GM12878 (cell line): Measurements from ENCODE around the gene PDZD8. TPM values are rescaled to one million over a fixed set of nuclear protein-coding genes. Genes with fewer than 3 reads are reported as not detected.

ENCODE experiments used
- ATAC-seq: fragments of 200-7000 bp; cut with Tn5 transposase; 3 replicates; pipeline ENCODE4 v1.9.1; 2020; ENCODE audit warnings: mild to moderate bottlenecking, moderate library complexity
- Bru-seq: library from RNA; stranded (reverse); fragments of 400-500 nt; gene quantifications from one replicate; lab custom pipeline; 2021; lab: Mats Ljungman, UMichigan
- BruChase-seq, 2 experiments: library from RNA; stranded (reverse); fragments of 400-500 nt; gene quantifications; one replicate each; lab custom pipeline; 2021; lab: Mats Ljungman, UMichigan
- BruUV-seq: library from RNA; stranded (reverse); fragments of 400-500 nt; replicated peaks from 2 replicates; lab custom pipeline; 2021; lab: Mats Ljungman, UMichigan
- CTCF ChIA-PET: fragments of 300-600 bp; sonication (Branson Sonifier 250); formaldehyde crosslinking; extraction: SDS; loops from one replicate; lab custom pipeline; 2021; ENCODE audit warnings: inconsistent platforms; lab: Yijun Ruan, JAX
- POLR2A ChIA-PET: fragments of 350-600 bp; formaldehyde crosslinking; extraction: SDS; loops from one replicate; lab custom pipeline; 2021; ENCODE audit warnings: inconsistent platforms; lab: Charles Lee
- RAD21 ChIA-PET: fragments of 300-600 bp; sonication (Branson Sonifier 250); formaldehyde crosslinking; loops from one replicate; lab custom pipeline; 2023; ENCODE audit warnings: antibody characterized with exemption; ENCODE audit not compliant: unreplicated experiment; lab: Charles Lee
- SMC1A ChIA-PET: fragments of 300-600 bp; sonication (Branson Sonifier 250); formaldehyde crosslinking; loops from one replicate; lab custom pipeline; 2023; ENCODE audit not compliant: unreplicated experiment, uncharacterized antibody; lab: Charles Lee
- DNase-seq: peaks from one replicate; pipeline ENCODE4 v3.0.0-alpha.2; 2011; ENCODE audit warnings: low read depth, low spot score
- FAIRE-seq: peaks from 3 replicates; lab custom pipeline; 2011; peaks lifted over from hg19 to GRCh38; lab: Jason Lieb, UNC
- H2AFZ ChIP-seq: 2 replicates; pipeline ENCODE4 v1.6.0; 2011; ENCODE audit warnings: low read depth, low read length, control low read depth; ENCODE audit not compliant: control insufficient read depth
- H3K27ac ChIP-seq: 2 replicates; pipeline ENCODE4 v1.5.1; 2011; ENCODE audit warnings: control low read depth; ENCODE audit not compliant: control insufficient read depth, insufficient read depth
- H3K27me3 ChIP-seq, 2 experiments: replicated peaks in 1 of 2; 2 replicates each; pipeline versions ENCODE4 v1.6.0 to v1.6.1; 2011; ENCODE audit warnings: low read length in 1 of 2; ENCODE audit not compliant: control insufficient read depth in 2 of 2, insufficient read depth in 2 of 2
- H3K36me3 ChIP-seq, 2 experiments: 2 replicates each; pipeline ENCODE4 v1.5.1; 2011; ENCODE audit warnings: low read length in 1 of 2; ENCODE audit not compliant: control insufficient read depth in 2 of 2, insufficient read depth in 2 of 2
- H3K4me1 ChIP-seq: 2 replicates; pipeline ENCODE4 v1.6.1; 2011; ENCODE audit warnings: mild to moderate bottlenecking, low read length, moderate library complexity, mixed read lengths; ENCODE audit not compliant: control insufficient read depth, insufficient read depth
- H3K4me2 ChIP-seq: 2 replicates; pipeline ENCODE4 v1.6.0; 2011; ENCODE audit warnings: control low read depth; ENCODE audit not compliant: control insufficient read depth, insufficient read depth
- H3K4me3 ChIP-seq: fragments of 200-600 bp; sonication (generic); 2 replicates; pipeline ENCODE4 v1.5.1; 2016
- H3K79me2 ChIP-seq: 2 replicates; pipeline ENCODE4 v1.6.0; 2011; ENCODE audit warnings: low read length; ENCODE audit not compliant: control insufficient read depth, insufficient read depth
- H3K9ac ChIP-seq: 2 replicates; pipeline ENCODE4 v1.8.0; 2011; ENCODE audit warnings: low read length, control low read depth, mixed read lengths; ENCODE audit not compliant: control insufficient read depth, insufficient read depth
- H3K9me3 ChIP-seq: replicated peaks from 3 replicates; pipeline ENCODE4 v1.5.1; 2011; ENCODE audit warnings: mild to moderate bottlenecking, low read length; ENCODE audit not compliant: control insufficient read depth, insufficient read depth
- H4K20me1 ChIP-seq: 2 replicates; pipeline ENCODE4 v1.6.0; 2011; ENCODE audit not compliant: control insufficient read depth, insufficient read depth
- ASH2L ChIP-seq: fragments of 300-600, 200-600 bp; sonication (generic); IDR thresholded peaks from 2 replicates; pipeline ENCODE4 v1.6.1; 2017; ENCODE audit warnings: low read depth, mild to moderate bottlenecking, borderline replicate concordance
- BCLAF1 ChIP-seq: fragments of 450-650 bp; IDR thresholded peaks from 2 replicates; pipeline ENCODE4 v1.6.1; 2017; ENCODE audit warnings: antibody characterized with exemption, mild to moderate bottlenecking, moderate library complexity
- CBFB ChIP-seq: IDR thresholded peaks from 2 replicates; pipeline ENCODE4 v1.6.1; 2016; ENCODE audit warnings: antibody characterized with exemption, low read depth
- CHD2 ChIP-seq: IDR thresholded peaks from 2 replicates; pipeline ENCODE4 v1.6.1; 2011; ENCODE audit warnings: low read depth, low read length, improper control_type of control experiment, borderline replicate concordance
- CREB1 ChIP-seq: IDR thresholded peaks from 2 replicates; pipeline ENCODE4 v1.6.1; 2012; ENCODE audit warnings: low read depth, mild to moderate bottlenecking, inconsistent platforms
- ETV6 ChIP-seq, 2 experiments: fragments of 450-650 bp in 1 of 2; IDR thresholded peaks in 1 of 2; conservative IDR thresholded peaks in 1 of 2; 2 replicates each; pipeline ENCODE4 v1.6.1; 2014; ENCODE audit warnings: antibody characterized with exemption in 1 of 2, borderline replicate concordance in 1 of 2, low read depth in 1 of 2, mild to moderate bottlenecking in 1 of 2, moderate library complexity in 1 of 2
- FOXK2 ChIP-seq: fragments of 450-650 bp; IDR thresholded peaks from 2 replicates; pipeline ENCODE4 v1.6.1; 2017; ENCODE audit warnings: mild to moderate bottlenecking, moderate library complexity
- IRF4 ChIP-seq: IDR thresholded peaks from 2 replicates; pipeline ENCODE4 v1.6.1; 2011; ENCODE audit warnings: low read depth, low read length
- JUNB ChIP-seq: IDR thresholded peaks from 2 replicates; pipeline ENCODE4 v1.6.1; 2016; ENCODE audit warnings: antibody characterized with exemption, mild to moderate bottlenecking
- LARP7 ChIP-seq: fragments of 450-650 bp; IDR thresholded peaks from 2 replicates; pipeline ENCODE4 v1.6.1; 2017; ENCODE audit warnings: mild to moderate bottlenecking
- NFYB ChIP-seq: IDR thresholded peaks from 2 replicates; pipeline ENCODE4 v1.6.1; 2011; ENCODE audit warnings: low read depth, mild to moderate bottlenecking, low read length, improper control_type of control experiment, moderate library complexity; ENCODE audit not compliant: insufficient read depth
- POLR2AphosphoS5 ChIP-seq: IDR thresholded peaks from 2 replicates; pipeline ENCODE4 v1.6.1; 2011; ENCODE audit warnings: mild to moderate bottlenecking, low read length, inconsistent platforms
- RUNX3 ChIP-seq: IDR thresholded peaks from 2 replicates; pipeline ENCODE4 v1.6.1; 2012; ENCODE audit warnings: low read length, inconsistent platforms
- SUZ12 ChIP-seq: fragments of 200-600 bp; sonication (generic); IDR thresholded peaks from one replicate; pipeline ENCODE4 v1.6.1; 2018; ENCODE audit warnings: antibody characterized with exemption, mild to moderate bottlenecking; ENCODE audit not compliant: unreplicated experiment
- USF1 ChIP-seq: IDR thresholded peaks from 2 replicates; pipeline ENCODE4 v1.6.1; 2011; ENCODE audit warnings: borderline replicate concordance, low read depth, mild to moderate bottlenecking, moderate library complexity, mixed read lengths, low read length; ENCODE audit not compliant: insufficient read depth; ENCODE audit errors: extremely low read length
- WGBS: methylation state at CpG from one replicate; pipeline ENCODE4 v1.1.6; 2016; ENCODE audit warnings: low lambda C conversion rate; ENCODE audit not compliant: insufficient replicate concordance, insufficient coverage; ENCODE audit errors: missing lambda C conversion rate; 5-methylcytosine and 5-hydroxymethylcytosine counted together
- in situ Hi-C: fragments of 300-500 bp; cut with MboI; formaldehyde crosslinking; loops from 9 replicates; pipeline ENCODE4 v1.14.3; 2018; ENCODE audit warnings: mixed read lengths
- intact Hi-C: fragments of 100-400 bp; cut with micrococcal nuclease; formaldehyde crosslinking; loops from one replicate; pipeline ENCODE4 v1.14.2; 2022; ENCODE audit not compliant: unreplicated experiment
- long read RNA-seq, 2 experiments: library from polyadenylated mRNA; unstranded; transcript quantifications; one replicate each; pipeline ENCODE4 v2.0.0, GENCODE V29; 2019 to 2020
- polyA minus RNA-seq, 3 experiments: library from RNA; depleted of rRNA, polyadenylated mRNA; stranded (reverse); fragments of >200 nt; gene quantifications; 2 replicates each; pipeline ENCODE4 v1.2.3, GENCODE V29; 2011
- polyA plus RNA-seq, 11 experiments: library from polyadenylated mRNA; depleted of rRNA in 4 of 11; unstranded in 6 of 11; stranded (reverse) in 5 of 11; fragments of >200 nt; fragmentation: Nextera tagmentation in 4 of 11; fragmentation: Illumina TruSeq in 1 of 11; extraction: Ambion mirVana in 4 of 11; extraction: Trizol in 1 of 11; gene quantifications; 1 replicate in 1 of 11; 2 replicates in 10 of 11; pipeline versions ENCODE4 v1.2.1 to v1.2.3, GENCODE V29; 2011 to 2016; ENCODE audit warnings: inconsistent platforms in 2 of 11, missing spikeins in 2 of 11, low read depth in 1 of 11
- total RNA-seq, 4 experiments: library from RNA; depleted of rRNA in 3 of 4; stranded (reverse); fragments of >200 nt in 3 of 4; fragmentation: Illumina TruSeq in 1 of 4; extraction: Trizol in 1 of 4; gene quantifications; 2 replicates each; pipeline versions ENCODE4 v1.2.1 to v1.2.3, GENCODE V29; 2013 to 2021

PDZD8 gene
- 30.2 and 36.1 TPM in 2 replicates for total RNA-seq (2013; cell fraction: nucleolus; rRNA removed)
- total RNA-seq (2014; rRNA removed): 6.1 and 7.1 TPM in 2 replicates
- total RNA-seq (2014; rRNA removed; fragmentation: Illumina TruSeq; extraction: Trizol): 14.1 and 14.4 TPM in 2 replicates
- total RNA-seq (2021): 16.7 and 17.0 TPM in 2 replicates
- 5.5 TPM for polyA plus RNA-seq (2011; ENCODE audit: low read depth)
- 21.2 and 29.3 TPM in 2 replicates for polyA plus RNA-seq (2011; rRNA removed)
- 9.6 and 12.6 TPM in 2 replicates for polyA plus RNA-seq (2011; cell fraction: cytosol; rRNA removed)
- polyA plus RNA-seq (2011; cell fraction: nucleus; rRNA removed): 9.3 and 10.4 TPM in 2 replicates
- 5.3 and 5.4 TPM in 2 replicates for polyA plus RNA-seq (2012)
- polyA plus RNA-seq (2014; fragmentation: Illumina TruSeq; extraction: Trizol): 15.5 and 17.9 TPM in 2 replicates
- polyA plus RNA-seq (2014; fragmentation: Nextera tagmentation; extraction: Ambion mirVana): 1 to 10 TPM; 2.0 to 2.1 TPM
- 5.1 and 6.3 TPM in 2 replicates for polyA plus RNA-seq (2014; rRNA removed)
- polyA plus RNA-seq (2016; fragmentation: Nextera tagmentation; extraction: Ambion mirVana): 1 to 10 TPM; 5.0 to 5.4 TPM
- 49.7 and 60.6 TPM in 2 replicates for polyA minus RNA-seq (2011; rRNA and poly(A)+ RNA removed)
- polyA minus RNA-seq (2011; cell fraction: cytosol; rRNA and poly(A)+ RNA removed): 22.4 and 23.1 TPM in 2 replicates
- polyA minus RNA-seq (2011; cell fraction: nucleus; rRNA and poly(A)+ RNA removed): 15.2 and 24.7 TPM in 2 replicates
- percentile 88 among the genes with signal in this experiment for Bru-seq, nascent RNA
- BruChase-seq, experiment 1, labeled RNA remaining after a 6-hour chase: percentile 84 among the genes with signal in this experiment
- BruChase-seq, experiment 2, labeled RNA remaining after a 2-hour chase: percentile 85 among the genes with signal in this experiment
- long read RNA-seq, experiment 1, partial matches to known transcripts: 0 of 6 reads
- long read RNA-seq, experiment 1, other reads (novel, unspliced or antisense): 6 of 6 reads
- long read RNA-seq, experiment 2, full-length matches to known transcripts: 2 of 19 reads
- long read RNA-seq, experiment 2, partial matches to known transcripts: 3 of 19 reads
- long read RNA-seq, experiment 2, other reads (novel, unspliced or antisense): 14 of 19 reads

GRCh38 chr10:117375360-117376178, at the start of gene PDZD8:
TSS of gene PDZD8 (minus strand) at chr10:117375440. CDS start at chr10:117375227, 213 bp downstream.
- Histone ChIP-seq H3K9ac (peak within 1 kb of the TSS; percentile 72), H3K27ac (peak within 1 kb of the TSS; percentile 69), H3K27me3 (no peaks in the 10 kb centered on the region; a peak in 1 of 4 replicates), H3K9me3 (no peaks in the 10 kb centered on the region; the same call in 2 of the 3 replicates), H3K4me2 (peak within 1 kb of the TSS; percentile 95), H3K4me3 (peak within 1 kb of the TSS; percentile 84), H4K20me1 (no peaks in the 10 kb centered on the region), H3K4me1 (0 out of 2 replicates have a peak, but pooled peaks cover 5% of the 10 kb centered on the region), H3K79me2 (peaks cover 49% of the 10 kb centered on the region), H2AFZ (peak within 1 kb of the TSS; percentile 94), H3K36me3 (no peaks in the 10 kb centered on the region)
- BruUV-seq: TSS peak; percentile 89
- POLR2A ChIA-PET: no interaction called here
- WGBS: under 1% methylated on average over 64 of the region's 103 CpGs
- peak; percentile 83 for ATAC-seq
- in situ Hi-C loops: no loop called here
- RAD21 ChIA-PET: no interaction called here
- CTCF ChIA-PET: no interaction called here
- intact Hi-C loops: loop anchor here (10.0 kb wide), 1 partner anchor 279 kb away; no protein-coding TSS in a partner anchor
- FAIRE-seq: peak; percentile 77
- peak; percentile 33 for DNase-seq
- SMC1A ChIA-PET: interaction anchor here (1.1 kb wide), 1 partner anchor 34 kb away, joined by 3 read pairs; no protein-coding TSS in a partner anchor
- TF ChIP-seq USF1 (no peak), FOXK2 (no peak), LARP7 (peak; percentile 79; the same call in 1 of the 2 replicates), ETV6 (conservative IDR thresholded peaks at IDR 0.05 in 1 of 2, IDR thresholded peaks at IDR 0.05 in 1 of 2; ENCODE audit: borderline replicate concordance in 1 of 2, low read depth in 1 of 2) (no peak), CREB1 (peak; percentile 80), NFYB (peak; percentile 59; the same call in 1 of the 2 replicates), CBFB (0 out of 2 replicates have a peak, but pooled peaks have one; percentile 41), POLR2AphosphoS5 (0 out of 2 replicates have a peak, but pooled peaks have one; percentile 55), JUNB (no peak), IRF4 (no peak), CHD2 (peak; percentile 71), RUNX3 (peak; percentile 73), ASH2L (no peak), SUZ12 (no peak), BCLAF1 (no peak)
